ENCODE data around the gene AP4E1.
"Not testable (repeated sequence)": the region's sequence is repeated elsewhere in the genome, so short reads cannot be mapped to it uniquely, and the experiment has no call there.

Gene AP4E1

DNA sequence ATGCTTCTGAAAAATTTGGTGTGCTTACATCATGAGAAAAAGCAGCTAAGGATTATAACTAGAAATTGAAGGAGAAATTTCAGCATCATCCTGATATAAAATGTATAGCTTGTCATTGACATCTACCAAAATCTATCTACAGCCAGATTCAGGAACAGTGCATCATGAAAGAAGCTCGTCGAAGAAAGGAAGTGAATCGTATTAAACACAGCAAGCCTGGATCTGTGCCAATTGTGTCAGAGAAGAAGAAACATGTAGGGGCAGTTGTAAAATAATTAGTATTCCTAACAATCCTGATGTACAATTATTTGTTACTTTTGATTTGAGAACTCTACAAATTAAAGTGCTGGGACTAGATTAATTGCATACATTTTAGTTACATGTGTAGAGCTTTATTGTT is 37.2 kb downstream of the AP4E1 start:
- no peak for DNase-seq (ENCODE audit: low read depth)

DNA sequence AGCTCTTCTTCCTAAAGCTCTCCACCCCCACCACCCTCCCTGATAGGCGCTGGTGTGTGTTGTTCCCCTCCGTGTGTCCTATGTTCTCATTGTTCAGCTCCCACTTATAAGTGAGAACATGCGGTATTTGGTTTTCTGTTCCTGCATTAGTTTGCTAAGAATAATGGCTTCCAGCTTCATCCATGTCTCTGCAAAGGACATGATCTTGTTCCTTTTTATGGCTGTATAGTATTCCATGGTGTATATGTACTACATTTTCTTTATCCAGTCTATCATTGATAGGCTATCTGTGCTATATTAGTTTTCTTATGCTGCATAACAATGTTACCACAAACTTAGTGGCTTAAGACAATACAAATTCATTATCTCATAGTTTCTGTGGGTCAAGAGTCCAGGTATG is 42.3 kb downstream of the AP4E1 start:
- not testable (repeated sequence) for DNase-seq (ENCODE audit: low read depth)

DNA sequence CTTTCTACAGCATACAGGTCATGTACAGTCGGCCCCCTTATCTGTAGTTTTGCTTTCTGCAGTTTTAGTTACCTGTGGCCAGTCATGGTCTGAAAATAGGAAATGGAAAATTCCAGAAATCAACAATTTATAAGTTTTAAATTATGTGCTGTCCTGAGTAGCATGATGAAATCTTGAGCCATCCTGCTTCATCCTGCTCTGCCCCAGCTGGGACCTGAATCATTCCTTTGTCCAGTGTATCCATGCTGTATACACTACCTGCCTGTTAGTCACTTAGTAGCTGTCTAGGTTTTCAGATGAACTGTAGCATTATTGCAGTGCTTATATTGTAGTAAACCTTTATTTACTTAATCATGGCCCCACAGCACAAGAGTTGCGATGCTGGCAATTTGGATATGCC is 44.8 kb downstream of the AP4E1 start:
- DNase-seq (ENCODE audit: low read depth), result no peak

DNA sequence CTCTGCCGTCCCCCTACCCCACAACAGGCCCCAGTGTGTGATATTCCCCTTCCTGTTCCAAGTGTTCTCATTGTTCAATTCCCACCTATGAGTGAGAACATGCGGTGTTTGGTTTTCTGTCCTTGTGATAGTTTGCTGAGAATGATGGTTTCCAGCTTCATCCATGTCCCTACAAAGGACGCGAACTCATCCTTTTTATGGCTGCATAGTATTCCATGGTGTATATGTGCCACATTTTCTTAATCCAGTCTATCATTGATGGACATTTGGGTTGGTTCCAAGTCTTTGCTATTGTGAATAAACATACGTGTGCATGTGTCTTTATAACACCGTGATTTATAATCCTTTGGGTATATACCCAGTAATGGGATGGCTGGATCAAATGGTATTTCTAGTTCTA is 46.4 kb downstream of the AP4E1 start:
- not testable (repeated sequence) for DNase-seq (ENCODE audit: low read depth)

DNA sequence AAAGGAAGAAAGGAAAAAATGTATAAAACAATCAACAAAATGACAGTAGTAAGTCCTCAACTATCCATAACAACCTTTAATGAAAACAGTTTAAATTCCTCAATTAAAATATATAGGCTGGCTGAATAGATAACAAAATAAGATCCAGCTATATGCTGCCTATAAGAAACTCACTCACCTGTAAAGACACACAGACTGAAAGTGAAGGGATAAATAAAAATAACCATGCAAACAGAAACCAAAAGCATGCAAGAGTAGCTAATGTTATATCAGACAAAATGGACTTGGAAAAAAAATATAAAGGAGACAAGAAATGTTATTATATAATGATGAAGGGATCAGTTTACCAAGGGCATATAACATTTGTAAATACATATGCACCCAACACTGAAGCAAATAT is 51.2 kb downstream of the AP4E1 start:
- no peak for DNase-seq (ENCODE audit: low read depth)

DNA sequence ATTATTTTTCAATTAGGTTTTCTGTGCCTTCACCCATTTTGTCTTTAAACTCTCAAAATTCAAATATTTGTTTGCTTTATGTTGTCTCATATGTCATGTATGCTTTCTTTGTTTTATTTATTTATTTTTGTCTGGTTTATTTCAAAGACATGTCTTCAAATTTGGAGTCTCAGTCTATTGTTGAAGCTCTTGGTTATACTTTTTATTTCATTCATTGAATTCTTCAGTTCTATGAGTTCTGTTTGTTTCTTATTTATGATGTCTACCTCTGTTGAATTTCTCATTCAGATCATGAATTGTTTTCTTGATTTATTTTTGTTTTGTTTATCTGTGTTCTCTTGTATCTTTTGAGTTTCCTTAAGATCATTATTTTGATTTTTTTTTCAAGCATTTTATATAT is 55.6 kb downstream of the AP4E1 start:
- DNase-seq (ENCODE audit: low read depth), result no peak

DNA sequence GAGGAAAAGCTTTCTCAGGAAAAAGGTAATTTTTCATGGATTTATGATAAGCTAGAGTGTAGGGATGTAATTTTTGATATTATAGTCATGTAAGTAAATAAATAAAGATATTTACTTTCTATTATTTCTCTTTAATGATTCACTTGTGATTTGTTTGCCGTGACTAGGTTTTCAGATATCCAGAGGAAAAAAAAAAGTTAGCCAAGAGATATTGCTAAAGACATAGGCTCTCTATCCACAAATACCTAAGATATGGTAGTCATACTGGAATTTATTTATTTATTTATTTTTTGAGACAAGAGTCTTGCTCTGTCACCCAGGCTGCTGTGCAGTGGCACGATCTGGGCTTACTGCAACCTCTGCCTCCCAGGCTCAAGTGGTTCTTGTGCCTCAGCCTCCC is 59.9 kb downstream of the AP4E1 start:
- DNase-seq (ENCODE audit: low read depth), result no peak

DNA sequence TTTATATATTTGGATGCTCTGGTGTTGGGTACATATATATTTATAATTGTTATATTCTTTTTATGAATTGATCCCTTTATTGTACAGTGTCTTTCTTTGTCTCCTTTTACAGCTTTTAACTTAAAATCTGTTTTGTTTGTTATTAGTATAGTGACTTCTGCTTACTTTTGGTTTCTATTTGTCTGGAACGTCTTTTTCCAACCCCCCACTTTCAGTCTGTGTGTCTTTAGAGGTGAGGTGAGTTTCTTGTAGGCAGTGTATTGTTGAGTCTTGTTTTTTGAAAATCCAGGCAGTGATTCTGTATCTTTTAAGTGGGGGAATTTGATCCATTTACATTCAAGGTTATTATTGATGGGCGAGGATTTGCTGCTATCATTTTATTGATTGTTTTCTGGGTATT is 62.0 kb downstream of the AP4E1 start:
- no peak for DNase-seq (ENCODE audit: low read depth)

DNA sequence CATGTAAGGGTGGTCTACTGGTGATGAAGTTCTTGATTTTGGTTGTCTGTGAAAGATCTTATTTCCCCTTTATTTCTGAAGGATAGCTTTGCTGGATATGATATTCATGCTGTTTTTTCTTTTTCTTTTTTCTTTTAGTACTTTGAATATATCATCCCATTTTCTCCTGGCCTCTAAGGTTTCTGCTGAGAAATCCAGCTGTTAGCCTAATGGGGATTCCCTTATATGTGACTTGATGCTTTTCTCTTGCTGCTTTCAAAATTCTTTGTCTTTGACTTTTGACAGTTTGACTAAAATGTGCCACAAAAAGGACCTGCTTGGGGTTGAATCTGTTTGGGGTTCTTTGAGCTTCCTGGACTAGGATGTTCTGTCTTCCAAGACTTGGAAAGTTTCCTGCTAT is 62.6 kb downstream of the AP4E1 start:
- no peak for DNase-seq (ENCODE audit: low read depth)

DNA sequence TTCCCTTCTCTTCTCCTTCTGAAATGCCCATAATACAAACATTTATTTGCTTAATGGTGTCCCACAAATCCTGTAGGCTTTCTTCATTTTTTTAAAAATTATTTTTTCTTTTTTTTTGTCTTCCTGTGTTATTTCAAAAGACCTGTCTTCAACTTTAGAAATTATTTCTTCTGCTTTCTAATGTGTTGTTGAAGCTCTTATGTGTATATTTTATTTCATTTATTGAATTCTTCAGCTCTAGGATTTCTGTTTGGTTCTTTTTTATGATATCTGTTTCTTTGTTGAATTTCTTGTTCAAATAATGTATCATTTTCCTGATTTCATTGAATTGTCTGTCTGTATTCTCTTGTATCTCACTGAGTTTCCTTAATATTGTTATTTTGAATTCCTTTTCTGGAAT is 63.1 kb downstream of the AP4E1 start:
- no peak for DNase-seq (ENCODE audit: low read depth)

DNA sequence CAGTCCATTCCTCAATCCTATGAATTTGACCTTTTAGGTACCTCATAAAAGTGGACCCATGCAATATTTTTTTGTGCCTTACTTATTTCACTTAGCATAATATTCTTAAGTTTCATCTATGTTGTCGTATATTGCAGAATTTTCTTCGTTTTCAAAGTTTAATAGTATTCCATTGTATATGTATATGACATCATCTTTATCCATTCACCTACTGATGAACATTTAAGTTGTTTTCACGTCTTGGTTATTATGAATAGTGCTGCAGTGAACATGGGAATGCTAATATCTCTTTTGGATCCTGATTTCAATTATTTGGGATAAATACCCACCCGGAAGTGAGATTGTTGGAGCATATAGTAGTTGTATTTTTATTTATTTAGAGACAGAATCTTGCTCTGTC is 65.1 kb downstream of the AP4E1 start:
- no peak for DNase-seq (ENCODE audit: low read depth)

DNA sequence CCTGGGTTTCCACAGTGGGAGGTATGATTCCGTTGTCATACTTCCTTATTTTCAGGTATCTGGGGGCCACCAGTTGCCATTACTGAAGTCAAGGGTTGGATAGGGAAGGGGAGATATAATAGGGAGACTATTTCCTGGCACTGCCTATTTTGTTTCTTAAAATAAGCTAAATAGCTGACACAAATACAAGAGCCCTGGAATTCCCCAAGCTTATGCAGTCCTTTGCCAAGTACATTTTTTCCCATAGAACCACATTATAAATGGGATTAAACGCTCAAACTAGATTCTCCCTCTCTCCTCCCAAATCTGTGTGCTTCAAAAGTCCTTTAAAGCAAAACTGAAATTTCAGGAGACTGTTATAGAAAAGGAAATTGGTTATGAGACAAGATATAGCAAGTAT is 68.7 kb downstream of the AP4E1 start:
- no peak for DNase-seq (ENCODE audit: low read depth)

DNA sequence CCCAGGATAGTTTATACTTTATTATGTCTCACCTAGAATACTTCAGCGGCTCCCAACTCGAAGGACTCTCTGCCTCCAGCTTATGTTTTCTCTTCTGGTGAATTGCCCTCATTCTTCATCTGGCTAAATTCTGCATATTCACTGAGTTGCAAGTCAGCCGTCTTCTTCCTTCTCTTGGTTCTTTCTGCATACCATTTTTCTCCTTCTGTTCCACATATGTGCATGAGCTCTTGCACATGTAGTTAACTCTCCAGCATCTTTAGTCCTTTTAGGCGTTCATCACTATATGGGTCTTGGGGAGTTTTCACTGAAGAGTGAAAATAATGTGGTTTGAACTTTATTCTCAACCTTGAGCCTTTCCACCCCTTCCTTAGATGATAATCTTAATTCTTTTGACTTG is 70.1 kb downstream of the AP4E1 start:
- no peak for DNase-seq (ENCODE audit: low read depth)

DNA sequence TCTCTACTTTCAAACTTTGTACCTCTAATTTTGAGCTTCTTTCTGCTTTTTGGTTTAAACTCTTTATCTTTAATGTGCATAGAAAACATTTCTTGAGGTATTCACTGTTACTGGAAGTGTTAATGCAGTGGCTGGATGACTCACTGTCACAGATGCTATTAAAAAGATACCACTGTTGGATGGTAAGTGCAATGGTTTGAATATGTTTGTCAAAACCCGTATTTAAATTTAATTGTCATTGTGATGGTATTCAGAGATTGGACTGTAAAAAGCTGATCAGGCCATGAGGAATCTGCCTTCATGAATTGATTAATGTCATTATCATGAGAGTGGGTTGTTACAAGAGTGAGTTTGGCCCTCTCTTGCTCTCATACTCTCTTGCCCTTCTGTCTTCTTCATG is 70.6 kb downstream of the AP4E1 start:
- no peak for DNase-seq (ENCODE audit: low read depth)

DNA sequence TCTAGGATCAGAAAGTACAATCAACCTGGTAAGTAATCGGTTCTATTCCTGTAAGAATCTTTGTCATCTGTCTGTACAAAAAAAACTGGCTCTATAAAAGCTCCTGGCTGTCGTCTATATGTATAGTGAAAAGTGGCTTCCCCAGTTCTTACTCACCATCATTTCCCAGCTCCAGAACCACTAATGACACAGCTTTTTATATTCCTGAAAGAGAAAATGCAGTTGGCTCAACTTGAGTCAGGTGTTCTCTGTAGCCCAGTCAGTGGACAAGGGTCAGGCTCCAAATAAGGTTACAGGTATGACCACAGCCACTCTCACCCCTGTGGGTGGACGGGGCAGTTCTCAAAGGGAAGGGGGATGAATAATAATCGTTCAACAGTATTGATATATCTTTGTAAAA is 85.1 kb downstream of the AP4E1 start:
- no peak for DNase-seq (ENCODE audit: low read depth)

DNA sequence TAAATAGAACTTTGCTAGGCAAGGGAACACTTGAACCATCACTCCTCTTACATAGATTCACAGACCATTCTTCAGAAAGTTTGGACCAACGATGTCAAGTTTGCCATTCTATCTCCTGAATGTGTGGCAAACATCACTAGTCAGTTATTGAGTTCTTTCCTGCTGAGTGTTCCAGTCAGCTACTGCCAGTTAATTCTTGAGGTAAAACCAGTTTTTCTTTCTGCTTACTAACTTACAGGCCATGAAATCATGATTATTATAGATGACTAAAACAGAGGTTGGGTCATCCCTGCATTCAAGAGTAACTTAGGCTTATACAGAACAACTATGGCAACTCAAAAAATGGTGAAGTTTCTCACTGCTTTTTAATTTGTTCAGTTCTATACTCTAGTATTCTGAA is 88.2 kb downstream of the AP4E1 start:
- DNase-seq (ENCODE audit: low read depth), result no peak

DNA sequence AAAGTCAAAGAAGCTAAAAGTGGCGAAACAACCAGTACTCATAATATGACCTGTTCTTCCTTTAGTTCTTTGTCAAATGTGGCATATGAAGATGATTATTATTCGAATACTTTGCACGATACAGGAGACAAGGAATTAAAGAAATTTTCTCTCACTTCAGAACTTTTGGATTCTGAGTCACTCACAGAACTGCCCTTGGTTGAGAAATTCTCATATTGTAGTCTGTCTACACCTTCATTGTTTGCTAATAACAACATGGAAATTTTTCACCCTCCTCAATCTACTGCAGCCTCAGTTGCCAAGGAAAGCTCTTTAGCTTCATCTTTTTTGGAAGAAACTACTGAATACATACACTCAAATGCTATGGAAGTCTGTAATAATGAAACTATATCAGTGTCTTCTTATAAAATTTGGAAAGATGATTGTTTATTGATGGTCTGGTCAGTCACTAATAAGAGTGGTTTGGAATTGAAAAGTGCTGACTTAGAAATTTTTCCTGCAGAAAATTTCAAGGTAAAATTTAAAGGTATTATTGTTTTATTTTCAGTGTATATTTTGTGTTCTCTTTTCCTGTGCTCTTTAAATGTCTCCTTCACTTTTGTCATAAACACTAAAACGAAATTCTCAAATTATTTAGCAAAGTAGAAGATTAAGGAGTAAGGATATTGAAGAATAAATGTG is 89.0 kb downstream of the AP4E1 start:
- no peak for DNase-seq (ENCODE audit: low read depth)

DNA sequence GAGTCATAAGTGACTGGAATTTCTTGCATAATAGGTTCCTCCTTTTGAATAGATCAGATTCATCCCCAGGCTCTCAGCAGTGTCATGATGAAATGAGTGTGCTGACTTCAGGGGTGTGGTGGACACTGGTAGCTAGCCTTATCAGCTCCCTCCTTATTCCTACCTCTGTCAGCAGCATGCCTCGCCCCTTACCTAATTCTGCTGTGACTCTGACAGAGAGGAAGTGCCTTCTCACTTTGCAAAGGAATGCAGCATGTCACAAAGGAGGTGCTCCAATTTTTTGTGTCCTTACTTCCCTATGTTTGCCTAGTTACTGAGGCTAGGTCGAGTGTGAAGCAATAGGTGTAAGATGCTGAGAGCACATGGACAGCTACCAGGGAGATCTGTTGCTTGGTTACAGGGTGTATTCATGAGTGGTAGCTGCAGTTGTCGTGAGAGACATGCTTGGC is 95.6 kb downstream of the AP4E1 start:
- no peak for DNase-seq (ENCODE audit: low read depth)

DNA sequence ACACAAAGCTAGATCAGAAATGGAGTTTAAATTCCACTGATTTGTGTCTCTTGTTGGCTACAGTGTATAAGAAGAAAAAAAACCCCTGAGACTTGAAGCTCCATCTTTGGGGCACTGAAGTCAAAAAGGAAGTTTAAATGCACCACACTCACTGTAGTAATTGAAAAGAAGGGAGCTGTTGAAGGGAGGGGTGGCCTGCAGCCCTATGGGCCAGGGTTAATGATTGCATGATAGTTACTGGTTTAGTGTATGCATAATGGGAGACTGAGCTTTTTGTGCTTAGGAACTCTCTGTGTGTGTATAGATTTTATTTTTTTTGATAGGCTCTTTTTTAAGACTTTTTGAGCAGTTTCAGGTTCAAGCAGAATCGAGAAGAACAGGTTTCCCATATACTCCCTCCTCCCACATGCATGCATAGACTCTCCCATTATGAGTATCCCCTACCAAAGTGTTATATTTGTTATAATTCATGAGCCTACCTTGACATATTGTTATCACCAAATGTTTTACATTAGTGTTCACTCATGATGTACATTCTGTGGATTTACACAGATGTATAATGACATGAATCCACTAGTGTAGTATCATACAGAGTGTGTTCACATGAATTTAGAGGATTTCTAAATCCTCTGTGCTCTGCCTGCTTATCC is 98.0 kb downstream of the AP4E1 start:
- no peak for DNase-seq (ENCODE audit: low read depth)

DNA sequence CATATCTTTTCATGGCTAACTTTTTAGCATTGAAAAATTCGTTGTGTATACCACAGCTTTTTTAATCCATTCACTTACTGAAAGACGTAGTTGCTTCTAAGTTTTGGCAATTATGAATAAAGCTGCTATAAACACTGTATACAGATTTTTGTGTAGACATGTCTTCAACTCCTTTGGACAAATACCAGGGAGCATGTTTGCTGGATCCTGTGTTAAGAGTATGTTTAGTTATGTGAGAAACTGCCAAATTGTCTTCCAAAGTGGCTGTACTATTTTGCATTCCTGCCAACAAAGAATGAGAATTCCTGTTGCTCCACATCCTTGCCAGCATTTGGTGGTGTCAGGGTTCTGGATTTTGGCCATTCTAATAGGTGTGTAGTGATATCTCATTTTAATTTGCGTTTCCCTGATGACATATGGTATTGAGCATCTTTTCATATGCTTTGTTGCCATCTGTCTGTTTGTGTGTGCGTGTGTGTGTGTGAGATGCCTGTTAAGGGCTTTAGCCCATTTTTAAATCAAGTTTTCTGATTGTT is 98.7 kb downstream of the AP4E1 start:
- no peak for DNase-seq (ENCODE audit: low read depth)

DNA sequence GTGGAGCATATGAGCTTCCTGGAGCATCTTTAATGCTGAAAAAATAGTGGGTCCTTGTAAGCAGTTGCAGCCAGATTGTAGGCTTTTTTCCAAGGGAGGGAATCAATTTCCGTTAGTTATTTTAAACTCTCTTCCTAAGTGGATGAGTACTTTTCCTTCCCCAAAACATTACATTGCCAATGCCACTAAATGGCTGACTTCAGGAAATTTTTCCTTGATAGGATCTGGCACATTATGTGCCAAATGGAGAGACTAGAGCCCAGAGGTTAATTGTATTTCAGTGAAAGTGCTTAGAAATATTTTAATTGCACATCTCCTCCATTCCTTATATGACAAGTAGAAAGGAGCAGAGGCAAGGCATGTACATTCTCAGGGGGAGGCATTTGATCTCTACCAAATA is 102.7 kb downstream of the AP4E1 start:
- no peak for DNase-seq (ENCODE audit: low read depth)

DNA sequence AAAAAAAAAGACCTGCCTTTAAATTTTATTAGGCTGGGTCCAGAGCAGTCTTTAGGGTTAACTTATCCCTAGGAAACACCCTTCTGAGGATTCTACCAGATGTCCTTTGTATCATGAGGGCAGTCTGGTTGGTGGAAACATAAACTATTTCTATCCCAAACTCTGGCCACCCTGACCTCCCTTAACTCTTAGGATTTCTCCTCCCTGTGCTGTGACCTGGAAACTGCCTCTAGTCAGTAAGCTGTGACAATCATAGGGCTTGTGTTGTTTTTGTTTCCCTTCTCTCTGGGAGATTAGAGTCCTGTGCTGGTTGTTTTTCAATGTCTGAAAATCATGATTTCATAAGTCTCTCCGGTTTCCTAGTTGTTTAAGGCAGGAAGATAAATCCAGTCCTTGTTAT is 108.1 kb downstream of the AP4E1 start:
- DNase-seq (ENCODE audit: low read depth), result no peak

DNA sequence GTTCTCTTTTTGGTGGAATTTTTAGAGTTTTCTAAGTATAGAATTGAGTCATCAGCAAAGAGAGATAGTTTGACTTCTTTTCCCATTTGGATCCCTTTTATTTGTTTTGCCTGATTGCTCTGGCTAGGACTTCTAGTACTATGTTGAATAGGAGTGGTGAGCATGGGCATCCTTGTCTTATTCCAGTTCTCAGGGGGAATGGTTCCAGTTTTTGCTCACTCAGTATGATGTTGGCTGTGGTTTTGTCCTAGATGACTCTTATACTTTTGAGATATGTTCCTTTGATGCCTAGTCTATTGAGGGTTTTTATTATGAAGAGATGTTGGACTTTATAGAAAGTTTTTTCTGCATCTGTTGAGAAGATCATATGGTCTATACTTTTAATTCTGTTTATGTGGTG is 113.7 kb downstream of the AP4E1 start:
- no peak for DNase-seq (ENCODE audit: low read depth)

DNA sequence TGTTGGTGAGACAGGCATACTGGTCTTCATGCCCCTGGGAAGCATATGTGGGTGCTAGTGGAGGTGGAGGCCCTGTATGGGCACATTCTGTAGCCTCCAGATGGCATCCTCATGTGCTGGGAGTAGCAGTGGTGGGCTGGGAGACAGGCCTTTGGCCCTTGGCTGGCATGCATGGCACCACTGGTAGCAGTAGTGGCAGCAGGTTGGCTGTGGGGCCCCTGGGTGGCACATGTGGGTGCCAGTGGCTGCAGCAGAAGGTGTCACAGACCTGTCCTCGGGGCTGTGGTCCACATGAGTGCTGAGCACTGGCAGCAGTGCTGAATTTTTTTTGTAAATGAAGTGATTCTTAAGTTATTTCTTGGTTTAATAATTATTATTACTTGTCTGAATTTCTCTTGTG is 115.0 kb downstream of the AP4E1 start:
- no peak for DNase-seq (ENCODE audit: low read depth)
